GM19438 (cell line): ENCODE measurements around the gene VAC14.
"Not testable (repeated sequence)": the region's sequence is repeated elsewhere in the genome, so short reads cannot be mapped to it uniquely, and the experiment has no call there.

ENCODE experiments used
- ATAC-seq: cut with Tn5 transposase; IDR thresholded peaks from one replicate; pipeline ENCODE4 v1.9.1; 2021; ENCODE audit warnings: low read depth; ENCODE audit not compliant: unreplicated experiment

VAC14 gene

GRCh38 chr16:70653809-70654771 is 146.9 kb downstream of the VAC14 start:
- no peak for ATAC-seq

GRCh38 chr16:70653406-70653805 is 147.6 kb downstream of the VAC14 start:
- no peak for ATAC-seq

GRCh38 chr16:70652322-70652721 is 148.6 kb downstream of the VAC14 start:
- ATAC-seq, result no peak

- ATAC-seq, result no peak
These were observed 149.4 kb downstream of the VAC14 start for GRCh38 chr16:70651524-70651923.

GRCh38 chr16:70650216-70650615 is 150.7 kb downstream of the VAC14 start:
- ATAC-seq, result no peak

- ATAC-seq, result no peak
These were observed 151.7 kb downstream of the VAC14 start for GRCh38 chr16:70649300-70649699.

- ATAC-seq, result no peak
These were observed 152.4 kb downstream of the VAC14 start for GRCh38 chr16:70648606-70649005.

GRCh38 chr16:70647441-70648359 is 153.3 kb downstream of the VAC14 start:
- ATAC-seq, result no peak

- no peak for ATAC-seq
These were observed 154.4 kb downstream of the VAC14 start, which contains the start of gene IL34 for GRCh38 chr16:70646260-70647241. Gene IL34, plus strand, starts transcription at chr16:70646559. Its CDS starts 389 bp downstream, at chr16:70646948.

- ATAC-seq, result no peak
These were observed 156.0 kb downstream of the VAC14 start for GRCh38 chr16:70644763-70645597.

GRCh38 chr16:70643264-70643663 is 157.7 kb downstream of the VAC14 start:
- not testable (repeated sequence) for ATAC-seq

- no peak for ATAC-seq
These were observed 158.3 kb downstream of the VAC14 start for GRCh38 chr16:70642633-70643032.

- ATAC-seq, result no peak
These were observed 161.9 kb downstream of the VAC14 start for GRCh38 chr16:70638814-70639792.
